GM21576 (cell line): ENCODE measurements around the gene RIBC1.
"Not testable (repeated sequence)": the region's sequence is repeated elsewhere in the genome, so short reads cannot be mapped to it uniquely, and the experiment has no call there.

ENCODE experiments used
- ATAC-seq: cut with Tn5 transposase; IDR thresholded peaks from one replicate; pipeline ENCODE4 v1.9.1; 2021; ENCODE audit warnings: mild to moderate bottlenecking, moderate library complexity; ENCODE audit not compliant: unreplicated experiment

RIBC1 gene

DNA sequence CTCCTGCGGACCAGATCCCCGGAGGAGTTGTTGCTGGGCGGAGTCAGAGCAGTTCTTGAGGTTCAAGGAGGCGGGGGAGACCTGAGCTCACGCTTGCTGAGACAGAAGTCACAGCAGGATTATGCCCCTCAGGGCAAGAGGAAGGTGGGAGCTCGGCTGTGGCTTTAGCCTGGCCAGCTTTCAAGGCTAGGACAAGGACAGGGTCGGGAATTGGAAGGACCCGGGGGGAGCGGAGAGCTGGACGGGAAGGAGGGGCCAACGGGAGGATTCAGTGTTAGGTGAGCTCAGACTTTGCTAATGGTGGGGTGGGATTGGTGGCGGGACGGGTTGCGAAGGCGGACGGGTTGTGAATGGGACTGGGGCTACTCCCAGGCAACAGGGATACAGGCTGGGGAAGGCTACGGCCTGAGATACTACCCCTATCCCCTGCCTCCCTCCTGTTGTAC, at the start of gene RIBC1:
TSS of gene RIBC1 (plus strand) at position 13 of the 446 bp plus-strand sequence. CDS start 3,404 bp downstream, outside the sequence.
- no peak for ATAC-seq

DNA sequence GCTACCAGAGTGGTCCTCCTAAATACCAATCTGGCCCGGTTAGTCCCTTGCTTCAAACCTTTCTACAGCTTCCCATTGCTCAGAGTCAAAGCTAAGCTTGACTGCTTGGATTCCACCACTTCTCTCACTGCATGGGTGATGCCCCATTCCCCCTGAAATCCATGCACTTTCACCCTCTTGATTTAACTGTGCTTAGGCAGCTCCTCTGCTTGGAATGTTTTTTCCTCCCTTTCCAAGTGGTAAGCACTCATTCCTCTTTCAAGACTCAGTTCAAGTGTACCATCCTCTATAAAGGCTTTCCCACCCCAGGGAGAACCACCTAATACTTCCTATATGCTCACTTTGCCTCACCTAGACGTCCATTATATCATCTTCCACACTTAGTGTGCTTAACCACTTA, 49.4 kb upstream of the RIBC1 start:
- ATAC-seq = no peak

DNA sequence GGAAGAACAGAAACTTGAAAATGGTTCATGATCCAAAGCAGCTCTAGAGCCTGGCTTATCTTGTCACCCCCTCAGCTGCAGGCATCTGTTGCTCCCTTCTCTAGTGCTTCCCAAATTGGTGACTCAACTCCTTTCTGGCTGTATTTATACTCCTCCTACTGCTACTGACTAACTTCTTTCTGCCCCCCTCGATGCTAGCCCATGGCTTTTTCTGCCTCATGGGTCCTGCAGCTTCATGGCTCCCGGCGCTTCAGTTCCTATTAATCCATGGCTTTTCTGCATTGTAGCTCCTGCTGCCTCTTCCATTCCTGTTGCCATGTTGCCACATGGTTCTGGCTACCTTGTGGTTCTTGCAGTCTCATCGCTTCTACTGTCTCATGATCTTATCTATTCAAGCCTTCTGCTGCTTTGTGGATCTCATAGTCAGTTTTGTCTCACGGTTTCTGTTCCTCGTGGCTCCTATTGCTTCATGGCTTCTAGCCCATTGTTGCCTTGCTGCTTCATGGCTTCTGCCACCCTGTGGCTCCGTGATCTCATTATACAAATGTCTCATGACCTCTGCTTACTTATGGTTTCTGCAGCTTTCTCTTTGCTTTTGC, 48.4 kb upstream of the RIBC1 start:
- no peak for ATAC-seq

DNA sequence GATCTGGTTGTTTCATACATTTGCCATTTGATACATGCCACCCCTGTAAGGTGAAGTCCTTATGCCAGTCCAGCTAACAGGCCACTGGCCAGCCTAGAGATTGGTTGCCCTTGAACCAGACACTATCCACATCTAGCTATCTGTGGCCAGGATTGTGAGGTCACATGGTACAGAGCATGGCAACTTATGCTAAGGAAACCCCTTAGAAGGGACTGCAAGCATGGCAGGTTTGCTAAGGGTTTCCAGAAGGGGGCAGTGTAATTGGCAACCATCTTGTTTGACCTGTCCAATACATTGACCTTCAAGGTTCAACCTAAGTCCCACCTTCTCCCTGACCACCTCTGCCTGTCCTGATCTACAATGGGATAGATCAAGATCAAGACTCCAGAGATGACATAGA, 47.8 kb upstream of the RIBC1 start:
- ATAC-seq = no peak

DNA sequence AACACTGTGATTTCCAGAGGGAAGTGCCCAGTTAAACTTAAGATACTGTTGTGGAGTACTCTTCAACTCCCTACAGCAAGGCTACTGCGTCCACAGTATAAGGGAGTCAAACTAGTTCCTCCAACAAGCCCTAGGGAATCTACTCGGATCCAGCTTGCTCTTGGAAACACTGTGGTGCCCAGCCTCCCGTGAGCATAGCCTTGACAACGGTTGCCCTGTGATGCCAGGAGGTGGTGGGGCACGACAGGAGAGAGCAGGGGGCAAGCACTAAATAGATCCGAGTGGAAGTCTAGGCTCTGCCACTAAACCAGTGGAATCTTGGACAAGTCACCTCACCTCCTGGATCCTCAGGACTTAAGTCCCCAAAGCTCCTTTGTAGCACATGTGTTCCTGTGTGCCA, 45.8 kb upstream of the RIBC1 start:
- ATAC-seq = no peak

DNA sequence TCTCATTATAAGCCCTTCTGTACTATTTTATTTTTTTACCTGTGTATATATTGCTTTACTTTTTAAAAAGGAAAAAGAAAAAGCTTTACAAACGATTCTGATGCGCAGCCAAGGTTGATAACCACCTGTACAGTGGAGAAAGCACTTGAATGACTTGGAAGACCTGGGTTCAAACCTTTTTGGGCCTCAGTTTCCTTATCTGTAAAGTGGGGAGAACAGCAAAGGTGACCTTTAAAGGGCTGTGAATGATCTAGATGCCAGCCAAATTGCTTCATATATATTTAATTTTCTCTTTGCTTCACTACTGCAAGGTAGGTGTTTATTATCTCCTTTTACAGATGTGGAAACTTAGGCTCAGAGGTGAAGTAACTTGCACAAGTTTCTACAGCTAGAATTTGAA, 45.2 kb upstream of the RIBC1 start:
- no peak for ATAC-seq

DNA sequence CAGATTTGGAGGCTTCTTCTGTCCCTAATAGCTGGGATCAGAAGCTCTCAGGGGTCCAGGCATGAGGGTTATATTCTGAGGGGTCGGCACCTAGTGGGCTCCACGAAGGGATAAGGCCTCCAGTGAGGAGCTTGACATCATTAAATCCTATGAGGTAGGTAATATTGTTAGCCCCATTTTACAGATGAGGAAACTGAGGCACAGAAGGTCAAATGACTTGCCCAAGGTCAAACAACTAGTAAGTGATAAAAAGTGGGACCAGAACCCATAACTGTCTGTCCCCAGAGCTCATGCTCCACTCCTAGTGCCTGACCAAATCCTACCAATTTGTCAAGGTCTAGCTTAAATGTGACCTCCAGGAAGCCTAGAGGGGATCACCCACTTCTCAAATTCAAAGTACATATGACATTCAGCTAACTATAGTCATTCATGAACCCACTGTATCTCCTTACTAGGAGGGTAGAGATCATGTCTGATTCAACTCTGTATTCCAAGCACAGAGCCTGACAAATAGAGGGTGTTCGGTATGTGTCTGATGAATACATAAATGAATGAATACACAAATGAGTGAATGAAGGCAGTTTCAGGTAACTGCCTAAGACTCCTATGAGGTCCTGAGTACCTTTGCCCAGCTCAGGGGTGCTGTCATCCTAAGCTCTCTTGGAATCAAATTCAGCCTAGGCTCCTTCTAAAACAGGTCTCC, 43.5 kb upstream of the RIBC1 start:
- no peak for ATAC-seq

DNA sequence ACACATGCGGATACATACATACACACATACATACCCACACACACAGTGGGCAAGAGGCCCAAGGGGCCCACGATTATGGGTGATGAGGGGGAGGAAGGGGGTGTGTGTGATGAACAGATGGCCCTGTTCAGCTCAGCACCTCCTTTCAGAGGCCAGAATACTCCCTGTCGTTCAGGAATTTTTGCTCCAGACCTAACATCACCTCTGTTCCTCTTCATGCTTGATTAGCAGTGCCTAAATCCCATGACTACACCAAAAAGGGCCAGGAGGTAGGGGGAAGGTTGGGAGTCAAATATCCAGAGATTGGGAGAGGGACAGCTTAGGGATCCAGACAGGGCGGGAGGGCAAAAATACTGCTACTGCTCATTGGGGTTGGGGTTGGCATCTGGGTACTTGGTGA, 42.9 kb upstream of the RIBC1 start:
- ATAC-seq = no peak

DNA sequence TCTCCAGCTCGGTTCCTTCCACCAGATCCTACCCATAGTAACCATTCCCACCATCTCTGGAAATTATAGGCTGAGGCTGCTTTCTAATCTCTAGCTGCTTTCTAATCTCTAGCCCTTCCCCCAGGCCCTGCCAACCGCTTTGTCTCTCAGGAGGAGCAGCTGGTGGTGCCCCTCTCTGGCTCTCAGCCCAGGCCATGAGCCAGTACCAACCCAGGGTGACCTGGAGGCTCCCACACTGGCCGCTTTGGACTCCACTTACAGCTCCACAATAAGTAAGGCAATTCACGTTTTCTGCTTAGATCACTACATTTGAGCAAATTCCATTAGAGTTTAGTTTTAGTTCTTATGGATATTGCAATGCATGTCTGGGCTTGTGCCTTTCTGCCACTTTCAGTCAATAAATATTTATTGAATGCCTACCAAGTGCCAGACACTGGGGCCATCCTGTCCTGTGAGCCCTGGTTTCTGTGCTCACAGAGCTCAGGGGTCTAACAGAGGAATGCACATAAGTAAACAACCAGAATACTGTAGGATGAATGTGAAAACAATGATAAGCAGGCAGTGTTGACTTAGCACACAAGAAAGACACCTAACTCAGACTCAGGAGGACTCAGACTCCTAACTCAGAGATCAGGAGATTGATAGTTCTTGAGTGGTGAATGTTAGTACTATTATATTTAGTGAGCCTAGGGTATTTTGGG, 39.1 kb upstream of the RIBC1 start:
- ATAC-seq = no peak

DNA sequence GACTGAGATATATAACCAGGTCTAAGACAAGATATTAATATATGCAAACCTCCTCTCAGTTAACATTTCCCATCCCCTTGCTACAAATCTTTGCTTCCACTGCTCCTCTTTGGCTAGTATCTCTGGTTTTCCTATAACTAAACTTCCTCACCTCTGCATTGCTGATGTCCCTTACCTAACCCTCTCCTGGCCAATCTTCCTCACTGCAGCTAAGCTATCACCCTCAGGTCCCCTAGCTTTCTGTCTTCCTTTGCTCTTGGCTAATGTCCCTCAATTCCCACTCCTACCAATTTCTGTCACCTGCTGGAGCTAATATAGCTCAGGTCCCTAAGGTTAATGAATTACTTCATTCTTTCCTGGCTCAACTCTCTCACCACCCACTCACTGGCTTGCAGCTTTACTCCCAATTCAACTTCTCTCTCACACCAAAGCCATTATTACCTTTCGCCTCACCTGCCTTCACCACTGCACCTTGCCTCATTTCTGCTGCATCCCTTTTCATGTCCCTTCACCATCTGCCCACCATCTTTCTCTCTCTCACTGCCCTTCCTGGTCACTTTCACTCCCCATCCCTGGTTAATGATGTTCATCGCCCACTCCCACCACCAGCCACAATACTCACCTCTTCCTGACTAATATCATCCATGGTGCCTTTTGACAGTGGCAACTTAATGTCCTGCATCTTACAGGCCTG, 26.9 kb upstream of the RIBC1 start:
- no peak for ATAC-seq

DNA sequence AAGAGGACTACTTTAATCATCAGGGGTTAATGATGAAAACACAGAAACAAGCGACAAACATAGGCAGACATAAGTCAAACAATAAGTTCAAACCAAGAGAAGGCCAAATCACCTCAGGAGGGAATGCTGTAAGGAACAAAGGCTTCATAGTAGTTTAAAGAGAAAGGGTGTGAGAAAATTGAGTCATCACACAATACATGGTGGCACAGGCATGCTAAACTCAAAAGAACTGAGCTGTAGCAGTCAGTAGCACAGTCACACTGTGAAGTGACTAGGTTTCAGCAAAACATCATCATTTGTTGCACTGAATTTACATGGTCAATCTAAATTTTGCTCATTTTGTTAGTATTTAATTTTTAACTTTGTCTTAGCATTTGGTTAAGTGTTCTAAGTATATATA, 24.5 kb upstream of the RIBC1 start:
- no peak for ATAC-seq

DNA sequence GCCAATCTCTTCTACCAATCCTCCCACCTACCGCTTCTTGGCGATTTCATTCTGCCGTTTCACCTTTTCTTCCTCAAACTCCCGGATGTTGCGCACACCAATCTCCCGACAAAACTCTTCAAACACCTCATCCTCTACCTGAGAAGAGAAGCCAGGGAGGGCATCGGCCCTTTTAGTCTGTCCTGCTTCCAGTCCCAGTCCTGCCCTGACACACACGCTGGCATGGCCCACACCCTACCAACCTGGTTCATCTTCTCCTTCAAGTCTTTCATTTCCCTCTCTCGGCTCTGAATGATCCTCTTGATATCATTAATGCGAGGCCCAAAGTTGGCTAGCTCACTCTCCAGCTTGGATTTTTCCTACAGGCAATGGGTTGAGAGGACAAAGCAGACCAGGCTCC, 19.1 kb upstream of the RIBC1 start:
- ATAC-seq = no peak

DNA sequence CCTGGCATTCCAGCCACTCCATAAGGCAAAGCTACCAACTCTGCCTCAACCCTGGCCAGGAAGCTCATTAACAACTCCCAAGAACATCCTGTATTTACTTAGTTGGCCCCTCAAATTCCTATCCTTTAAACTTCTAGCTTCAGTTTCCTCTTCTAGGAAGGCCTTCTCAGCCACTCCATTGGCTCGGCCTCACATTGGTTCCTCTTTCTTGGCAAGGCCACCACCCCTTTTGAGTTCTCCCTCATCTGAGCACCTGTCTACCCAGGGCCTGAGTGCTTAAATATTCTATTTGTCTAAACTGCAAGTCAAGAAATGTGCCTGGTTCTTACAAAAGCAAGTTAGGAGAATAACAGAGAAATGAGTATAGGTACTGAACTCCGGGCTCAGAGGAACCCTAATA, 10.2 kb upstream of the RIBC1 start:
- no peak for ATAC-seq

DNA sequence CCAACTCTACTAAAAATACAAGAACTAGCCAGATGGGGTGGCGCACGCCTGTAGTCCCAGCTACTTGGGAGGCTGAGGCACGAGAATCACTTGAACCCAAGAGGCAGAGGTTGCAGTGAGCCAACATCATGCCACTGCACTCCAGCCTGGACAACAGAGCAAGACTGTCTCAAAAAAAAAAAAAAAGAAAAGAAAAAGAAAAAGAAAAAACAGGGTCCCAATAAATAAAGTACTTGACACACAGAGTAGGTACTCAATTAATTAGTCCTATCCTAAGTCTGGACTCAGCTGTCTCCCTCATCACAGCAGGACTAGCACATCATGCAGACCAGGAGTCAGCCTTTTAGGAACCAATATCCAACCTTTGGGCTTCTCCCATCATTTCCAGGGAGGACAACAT, 2.3 kb upstream of the RIBC1 start:
- not testable (repeated sequence) for ATAC-seq

DNA sequence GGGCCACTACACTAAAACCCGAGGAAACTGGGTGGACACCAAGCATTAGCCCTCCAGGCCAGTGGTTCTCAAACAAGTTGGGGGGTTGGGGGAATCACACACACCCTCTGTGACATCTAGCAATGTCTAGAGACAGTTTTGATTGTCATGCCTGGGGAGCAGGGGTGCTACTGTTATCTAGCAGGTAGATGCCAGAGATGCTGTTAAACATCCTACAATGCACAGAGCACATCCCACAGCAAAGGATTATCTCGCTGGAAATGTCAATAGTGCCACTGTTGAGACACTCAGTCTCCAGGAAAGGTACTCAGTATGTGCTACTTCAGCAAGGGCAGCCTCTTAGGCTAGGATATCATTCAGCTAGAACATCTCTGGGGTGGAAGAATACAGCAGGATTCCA, 1.5 kb upstream of the RIBC1 start:
- ATAC-seq = no peak

DNA sequence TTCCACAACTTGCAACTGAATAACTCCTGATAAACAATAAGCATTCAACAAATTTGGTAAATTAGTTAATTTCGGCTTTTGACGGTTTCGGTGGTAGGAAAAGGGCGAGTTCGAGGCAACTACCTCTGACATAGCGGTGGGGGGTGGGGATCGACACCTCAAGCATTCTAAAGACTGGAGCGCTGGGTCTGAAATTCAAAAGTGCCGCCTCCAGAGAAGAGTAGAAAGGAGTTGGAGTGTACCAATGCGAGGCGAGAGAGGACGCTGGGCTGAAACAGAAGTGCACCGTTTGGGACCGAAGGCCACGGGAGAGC, 944 bp upstream of the RIBC1 start:
- ATAC-seq = peak; percentile 9

DNA sequence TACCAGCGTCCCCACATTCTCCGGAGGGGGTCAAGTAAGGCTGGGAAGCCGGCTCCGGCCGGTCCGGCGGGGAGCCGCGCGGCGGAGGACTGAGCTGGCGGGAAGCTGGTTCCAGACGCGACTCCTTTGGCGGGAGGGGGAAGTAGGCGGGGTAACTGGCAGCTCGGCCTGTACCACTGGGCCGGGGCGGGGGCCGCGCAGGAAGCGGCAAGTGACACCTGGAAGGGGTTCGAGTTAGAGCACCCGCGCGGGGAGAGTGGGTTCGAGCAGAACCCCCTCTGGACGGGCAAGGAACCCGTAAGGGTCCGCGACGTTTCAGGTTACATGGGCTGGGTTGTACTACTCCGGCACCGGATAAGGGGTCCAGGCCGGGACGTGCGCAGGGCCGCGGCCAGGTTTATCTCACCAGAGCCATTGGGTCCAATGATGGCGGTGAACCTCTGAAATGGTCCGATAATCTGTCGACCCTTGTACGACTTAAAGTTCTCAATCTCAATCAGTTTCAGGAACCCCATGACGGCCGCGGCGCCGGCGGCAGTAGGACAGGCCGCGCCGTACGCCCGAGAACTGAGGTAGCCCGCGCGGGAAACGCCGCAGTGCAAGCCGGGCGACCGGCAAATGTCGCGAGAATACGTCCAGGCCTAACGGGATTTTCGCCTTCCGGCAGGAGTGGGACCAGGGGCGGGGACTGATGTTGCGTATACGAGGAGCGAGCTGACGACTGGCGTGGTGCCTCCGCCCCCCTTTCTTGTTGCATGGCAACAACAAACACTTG, 400 bp upstream of the RIBC1 start, which contains the start of gene SMC1A:
TSS of gene SMC1A (minus strand) at position 569 of the 775 bp plus-strand sequence. CDS start at position 515, 54 bp downstream.
- ATAC-seq = peak; percentile 93

DNA sequence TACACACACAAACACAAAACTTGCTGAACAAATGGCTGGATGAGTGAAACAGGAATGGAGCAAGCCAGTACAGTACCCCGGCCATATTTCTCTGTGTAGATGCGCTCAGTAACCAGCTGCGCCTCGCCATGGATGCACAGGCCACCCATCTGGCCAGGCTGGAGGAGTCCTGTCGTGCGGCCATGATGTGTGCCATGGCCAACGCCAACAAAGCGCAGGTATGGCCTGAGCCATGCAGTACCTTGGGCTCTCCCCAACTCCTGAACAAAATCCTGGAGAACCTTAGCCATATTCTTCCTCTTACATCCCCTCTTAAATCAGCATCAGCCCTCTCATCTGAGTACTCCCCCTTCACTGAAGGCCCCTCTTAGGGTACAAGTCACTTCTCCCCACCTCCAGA, 7.1 kb downstream of the RIBC1 start:
- no peak for ATAC-seq

DNA sequence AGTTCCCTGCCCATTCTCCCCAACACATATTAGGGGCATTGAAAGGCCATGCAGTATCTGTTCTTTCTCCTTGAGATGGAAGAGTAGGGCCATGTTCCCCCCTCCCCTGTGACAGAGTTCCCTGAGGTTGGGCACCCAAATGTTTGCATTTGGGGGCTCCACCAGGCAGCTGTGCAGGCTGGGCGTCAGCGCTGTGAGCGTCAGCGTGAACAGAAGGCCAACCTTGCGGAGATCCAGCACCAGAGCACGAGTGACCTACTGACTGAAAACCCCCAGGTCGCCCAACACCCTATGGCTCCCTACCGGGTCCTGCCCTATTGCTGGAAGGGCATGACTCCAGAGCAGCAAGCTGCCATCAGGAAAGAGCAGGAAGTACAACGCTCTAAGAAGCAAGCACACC, 7.6 kb downstream of the RIBC1 start:
- no peak for ATAC-seq

DNA sequence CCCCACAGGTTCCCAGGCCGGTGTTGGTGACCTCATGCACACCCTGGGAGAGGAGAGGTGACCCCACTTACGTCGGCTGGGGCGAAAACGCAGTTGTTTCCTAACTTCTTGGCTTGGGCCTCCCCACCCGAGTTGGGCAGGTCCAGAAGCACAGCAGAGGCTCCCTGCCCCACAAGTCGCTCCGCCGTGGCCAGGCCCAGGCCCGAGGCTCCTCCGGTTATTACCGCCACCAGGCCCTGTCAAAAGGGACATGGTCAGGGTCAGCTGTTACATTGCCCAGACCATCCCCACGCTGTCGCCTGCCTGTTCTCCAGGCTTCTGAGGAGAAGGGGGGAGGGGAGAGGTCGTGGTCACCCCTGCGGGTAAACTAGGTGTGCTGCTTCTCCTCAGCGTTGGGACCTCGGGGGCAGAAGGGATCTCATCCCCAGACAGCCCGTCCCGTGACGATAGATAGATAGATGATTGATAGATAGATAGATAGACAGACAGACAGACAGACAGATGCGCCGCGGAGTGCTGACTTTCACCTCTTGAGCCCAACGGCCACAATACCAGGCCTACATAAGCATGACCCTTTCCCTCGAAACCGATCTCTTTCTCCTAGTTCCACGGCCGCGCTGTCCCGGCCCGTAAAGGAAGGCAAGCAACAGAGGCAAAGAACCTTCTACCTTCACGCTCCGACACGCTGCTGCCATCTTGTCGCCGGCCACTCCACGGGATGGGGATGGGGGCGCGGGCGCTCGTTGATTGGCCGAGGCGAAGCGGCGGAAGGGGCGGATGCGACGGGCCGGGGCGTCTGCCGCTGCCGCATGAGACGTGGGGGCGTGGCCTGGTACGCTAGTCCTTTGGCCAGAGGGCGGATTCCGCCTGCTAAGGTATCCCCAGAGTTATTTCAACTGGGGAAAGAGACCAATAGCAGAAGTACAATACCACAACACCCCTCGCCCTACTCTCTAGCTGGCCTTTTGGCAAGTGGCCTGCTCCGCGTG, 11.3 kb downstream of the RIBC1 start, which contains the start of gene HSD17B10:
TSS of gene HSD17B10 (minus strand) at position 720 of the 989 bp plus-strand sequence. CDS start at position 695, 25 bp downstream.
- peak; percentile 95 for ATAC-seq
